HG02623 (cell line): ENCODE results near the gene TMEM132A.
A peak's percentile ranks its signal among the peaks of the same experiment; 100 is the strongest.
"Not testable (repeated sequence)": the region's sequence is repeated elsewhere in the genome, so short reads cannot be mapped to it uniquely, and the experiment has no call there.

Experiments
- ATAC-seq: cut with Tn5 transposase; IDR thresholded peaks from one replicate; pipeline ENCODE4 v1.9.1; 2021; ENCODE audit warnings: moderate library complexity; ENCODE audit not compliant: unreplicated experiment

The TMEM132A gene

GRCh38 chr11:60902625-60903024 is 21.6 kb upstream of the TMEM132A start:
- ATAC-seq = no peak

- no peak for ATAC-seq
Observed at GRCh38 chr11:60905047-60905446, 19.2 kb upstream of the TMEM132A start.

GRCh38 chr11:60905551-60906113 is 18.6 kb upstream of the TMEM132A start:
- no peak for ATAC-seq

DNA sequence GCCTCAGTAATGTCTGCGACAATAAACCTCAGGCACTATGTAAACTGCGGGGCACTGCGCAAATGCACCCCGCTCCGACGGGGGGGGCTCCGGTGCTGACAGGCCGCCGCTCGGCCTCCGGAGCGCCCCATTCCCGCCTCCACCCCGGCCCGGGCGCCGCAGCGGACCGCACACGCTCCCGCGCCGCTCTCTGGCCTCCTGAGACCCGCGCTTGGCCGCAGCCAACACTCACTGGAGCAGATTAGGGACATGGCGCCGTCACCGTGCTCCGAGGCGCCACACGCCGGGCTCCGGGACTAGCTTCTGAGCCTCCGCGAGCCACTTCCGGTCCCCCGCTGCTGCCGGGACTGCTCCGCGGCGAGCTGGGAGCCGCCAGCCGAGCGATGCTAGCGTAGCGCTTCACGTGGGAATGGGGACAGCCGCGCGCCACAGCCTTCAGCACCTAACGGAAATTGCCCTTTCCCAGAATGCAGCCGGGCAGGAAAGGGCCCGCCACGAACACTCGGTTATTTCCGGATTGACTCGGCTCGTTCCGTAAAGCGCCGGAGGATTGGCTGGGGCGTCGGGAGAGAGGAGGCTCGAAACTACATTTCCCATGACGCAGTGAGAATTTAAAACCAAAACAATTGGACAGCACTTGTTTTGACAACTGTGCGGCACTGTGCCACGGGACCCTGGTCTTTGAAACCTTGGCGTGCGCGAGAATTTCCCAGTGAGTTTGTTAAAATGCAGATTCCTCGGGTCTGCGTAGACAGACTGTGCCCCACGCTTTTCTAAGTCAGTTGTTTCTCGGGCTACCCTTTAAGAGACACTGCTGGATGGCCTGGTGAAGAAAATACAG is 17.9 kb upstream of the TMEM132A start, which contains the start of gene PRPF19:
Gene PRPF19, minus strand, starts transcription at position 454 of the 841 bp plus-strand sequence. Its CDS starts 203 bp downstream, at position 251.
- peak; percentile 70 for ATAC-seq

DNA sequence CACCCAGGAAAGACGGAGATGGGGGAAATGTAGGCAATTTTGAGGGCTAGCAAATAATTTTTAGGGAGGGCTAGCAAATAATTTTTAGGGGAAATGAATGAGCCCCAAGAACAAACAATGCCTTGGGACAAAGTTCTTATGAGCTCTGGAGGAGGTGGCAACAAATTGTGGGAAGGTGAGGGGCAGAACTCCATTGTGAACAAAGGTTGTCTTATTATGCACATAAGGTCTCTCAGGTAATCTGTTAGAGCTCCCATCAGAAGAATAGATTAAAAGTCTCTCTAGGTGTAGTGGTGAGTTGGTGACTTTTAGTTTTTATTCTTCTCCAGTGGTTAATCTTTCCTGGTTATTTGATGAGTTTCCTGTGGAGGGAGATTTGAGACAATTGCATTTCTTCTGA is 15.5 kb upstream of the TMEM132A start:
- no peak for ATAC-seq

- not testable (repeated sequence) for ATAC-seq
Observed at GRCh38 chr11:60909680-60910280, 14.5 kb upstream of the TMEM132A start.

DNA sequence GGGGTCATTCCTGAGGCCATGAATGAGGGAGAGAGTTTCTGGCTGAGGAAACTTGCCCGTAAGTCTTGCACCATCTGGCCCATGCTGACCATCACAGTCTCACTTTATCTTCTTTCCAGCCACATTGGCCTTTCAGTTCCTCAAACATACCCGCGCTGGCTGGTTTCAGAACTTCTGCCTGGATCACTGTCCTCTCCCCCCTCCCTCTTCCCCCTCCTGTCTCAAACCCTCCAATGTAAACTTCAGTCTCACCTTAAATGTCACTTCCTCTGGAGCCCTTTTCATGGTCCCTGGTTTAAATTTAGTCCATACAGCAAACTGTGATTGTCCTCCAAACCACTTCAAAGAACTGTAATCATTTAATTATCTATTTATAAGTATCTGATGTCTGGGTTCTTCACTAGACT is 14.0 kb upstream of the TMEM132A start:
- peak; percentile 30 for ATAC-seq

GRCh38 chr11:60910711-60911380 is 13.4 kb upstream of the TMEM132A start:
- no peak for ATAC-seq

DNA sequence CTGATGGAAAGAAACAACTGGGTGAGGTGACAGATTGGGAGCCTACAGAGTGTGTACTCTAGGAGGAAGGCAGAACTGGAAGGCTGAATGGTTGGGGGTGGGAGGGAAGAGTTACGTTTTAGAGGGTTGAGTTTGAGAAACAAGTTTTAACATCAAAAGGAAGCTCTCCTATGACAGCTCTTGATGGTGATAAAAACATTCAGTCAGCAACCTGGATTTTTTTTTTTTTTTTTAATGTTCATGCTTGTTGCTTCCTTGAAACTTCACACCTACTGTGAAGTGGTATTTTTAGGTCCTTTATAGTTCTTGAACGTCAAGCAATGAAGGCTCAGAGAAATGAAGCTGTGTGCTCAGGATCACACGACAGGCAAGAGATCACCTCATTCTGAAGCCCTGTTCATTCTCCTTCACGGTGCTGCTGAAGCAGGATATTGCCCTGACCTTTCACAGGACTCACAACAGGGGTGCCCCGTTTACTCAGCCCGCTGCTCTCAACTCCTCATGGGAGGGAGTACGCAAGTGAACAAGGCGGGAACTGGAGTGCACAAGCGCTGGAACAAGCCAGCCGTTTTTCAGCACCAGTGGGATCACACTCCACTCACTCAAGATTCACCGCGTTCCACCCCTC is 11.9 kb upstream of the TMEM132A start:
- no peak for ATAC-seq

DNA sequence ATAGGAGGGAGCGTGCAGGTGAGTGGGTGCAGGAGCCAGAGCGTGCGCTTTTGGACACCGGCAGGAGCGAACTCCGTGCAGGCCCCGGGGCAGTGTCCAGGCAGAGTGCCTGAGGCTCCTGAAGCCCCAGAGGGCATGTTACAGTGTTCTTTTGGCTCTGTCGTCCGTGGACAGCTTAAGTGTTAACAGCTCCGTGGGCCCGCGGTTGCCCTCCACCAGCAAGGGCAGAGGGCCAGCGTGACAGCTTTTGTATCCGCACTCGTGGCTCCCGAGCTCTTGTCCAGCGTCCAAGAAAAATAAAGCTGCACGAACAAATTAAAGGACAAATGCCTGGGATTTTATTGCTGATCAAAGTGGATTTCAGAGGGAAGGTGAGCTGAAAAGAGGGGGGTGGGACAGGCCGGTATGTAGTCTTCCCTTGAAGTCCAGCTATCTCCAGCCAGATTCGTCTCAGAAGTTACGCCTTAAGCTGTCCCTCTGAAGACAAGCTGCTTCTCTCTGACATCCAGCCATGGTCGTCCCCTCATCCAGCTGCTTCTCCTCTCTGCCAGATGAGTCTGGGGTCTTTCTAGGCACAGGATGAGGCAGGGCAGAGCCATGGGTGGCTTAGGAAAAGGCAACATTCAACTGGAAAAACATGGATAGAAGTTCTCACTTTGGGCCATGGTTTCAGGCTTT is 11.3 kb upstream of the TMEM132A start:
- ATAC-seq = no peak

DNA sequence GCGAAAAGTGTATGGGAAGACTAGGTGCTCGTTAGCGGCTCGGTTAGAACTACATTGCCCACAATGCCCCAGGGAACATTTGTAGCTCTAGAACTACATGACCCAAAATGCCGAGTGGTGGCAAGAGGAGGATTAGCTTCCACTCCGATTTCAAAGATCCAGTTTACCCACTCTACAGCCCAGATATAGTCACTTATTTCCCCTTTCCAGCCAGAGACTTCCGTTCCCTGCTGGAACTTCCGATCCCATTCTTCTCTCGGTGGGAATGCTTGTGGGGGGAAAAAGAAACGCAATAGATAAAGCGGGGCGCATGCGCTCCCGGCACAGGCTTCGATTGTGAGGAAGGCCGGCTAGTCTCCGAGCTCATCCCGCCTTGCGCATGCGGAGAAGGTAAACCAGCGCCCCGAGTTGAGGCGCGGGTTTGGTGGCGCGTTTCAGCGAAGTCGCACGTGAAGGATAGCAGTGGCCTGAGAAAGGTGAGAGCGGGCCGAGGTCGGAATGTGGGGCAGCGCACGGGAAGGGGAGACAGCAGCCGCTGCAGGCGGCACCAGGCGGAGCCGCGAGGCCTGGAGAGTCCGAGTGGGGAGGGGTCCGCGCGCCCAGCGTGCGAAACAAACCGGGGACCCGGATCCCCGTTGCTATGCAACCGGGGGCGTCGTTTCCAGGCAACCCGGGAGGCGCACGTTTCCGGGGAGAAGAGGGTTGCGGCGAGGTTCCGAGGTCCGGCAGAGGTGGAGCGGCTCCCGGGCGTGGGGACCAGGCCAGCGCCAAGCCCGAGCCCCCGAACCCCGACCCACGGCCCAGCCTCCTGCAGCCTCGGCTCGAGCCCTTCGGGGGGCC is 10.2 kb upstream of the TMEM132A start, which contains the start of gene TMEM109:
Gene TMEM109, plus strand, starts transcription at position 366 of the 840 bp plus-strand sequence. CDS start 5,536 bp downstream, outside the sequence.
- peak; percentile 38 for ATAC-seq

- peak; percentile 2 for ATAC-seq
Observed at GRCh38 chr11:60914633-60915247, 9.5 kb upstream of the TMEM132A start.

- peak; percentile 40 for ATAC-seq
Observed at GRCh38 chr11:60915248-60915914, 8.9 kb upstream of the TMEM132A start.

GRCh38 chr11:60916669-60917206 is 7.5 kb upstream of the TMEM132A start:
- ATAC-seq = no peak

DNA sequence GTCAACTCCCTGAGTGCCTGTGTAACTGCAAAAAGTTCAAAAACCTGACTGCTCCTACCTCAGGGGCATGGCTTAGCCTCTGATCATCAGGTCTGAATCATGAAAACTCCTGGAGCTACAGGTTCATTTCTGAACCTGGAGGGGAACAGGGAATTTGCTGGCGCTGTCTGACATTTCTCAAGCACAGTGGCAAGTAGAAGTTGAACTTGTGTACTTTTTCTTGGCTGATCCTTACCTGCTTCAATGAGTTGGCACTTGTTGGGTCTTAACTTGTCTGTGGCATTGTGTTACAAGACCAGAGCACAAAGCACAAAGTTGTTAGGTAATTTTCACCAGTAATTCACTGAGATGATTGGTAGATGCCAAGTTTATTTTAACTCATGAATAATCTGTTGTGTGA is 7.0 kb upstream of the TMEM132A start:
- ATAC-seq = no peak

- ATAC-seq = no peak
Observed at GRCh38 chr11:60918251-60918938, 5.9 kb upstream of the TMEM132A start.

- ATAC-seq = no peak
Observed at GRCh38 chr11:60918939-60919265, 5.4 kb upstream of the TMEM132A start.

DNA sequence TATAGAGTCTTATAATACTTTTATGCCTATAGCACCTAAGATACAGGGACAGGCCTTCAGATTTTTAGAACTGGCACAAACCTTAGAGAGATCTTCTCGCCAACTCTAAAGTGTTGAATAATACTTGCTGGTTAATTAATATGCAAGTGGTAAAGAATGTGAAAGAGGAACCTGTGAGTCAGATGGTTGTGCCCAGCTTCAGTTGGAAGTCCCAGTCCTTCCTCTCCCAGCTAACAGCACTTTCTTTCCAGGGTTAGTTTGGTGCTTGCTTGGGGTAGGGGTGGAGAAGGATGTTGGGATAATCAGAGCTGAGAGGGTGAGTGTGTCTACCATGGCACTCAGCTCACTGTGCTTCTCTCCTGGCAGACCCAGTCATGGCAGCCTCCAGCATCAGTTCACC is 4.9 kb upstream of the TMEM132A start:
- no peak for ATAC-seq
